LHCN-M2 (cell line): Measurements from ENCODE around the gene PLEKHH1. TPM values are rescaled to one million over a fixed set of nuclear protein-coding genes. Genes with fewer than 3 reads are reported as not detected.
"Not testable (repeated sequence)": the region's sequence is repeated elsewhere in the genome, so short reads cannot be mapped to it uniquely, and the experiment has no call there.

Experiments
- DNase-seq: peaks from one replicate; pipeline ENCODE4 v3.0.0-alpha.2; 2012; ENCODE audit warnings: low read depth
- total RNA-seq: library from RNA; depleted of rRNA; stranded (reverse); fragments of >200 nt; gene quantifications from 2 replicates; pipeline ENCODE4 v1.2.3, GENCODE V29; 2014

PLEKHH1 gene
- total RNA-seq, 1 experiment from 2014 or later: 0.06 TPM

GRCh38 chr14:67580336-67581171 is 47.5 kb downstream of the PLEKHH1 start:
- no peak for DNase-seq

GRCh38 chr14:67581643-67582042 is 48.6 kb downstream of the PLEKHH1 start:
- DNase-seq: no peak

- DNase-seq: no peak
Observed at GRCh38 chr14:67582061-67582460, 49.0 kb downstream of the PLEKHH1 start.

- peak; percentile 32 for DNase-seq
Observed at GRCh38 chr14:67583711-67584644, 50.9 kb downstream of the PLEKHH1 start.

- DNase-seq: no peak
Observed at GRCh38 chr14:67584978-67585377, 51.9 kb downstream of the PLEKHH1 start.

- no peak for DNase-seq
Observed at GRCh38 chr14:67586369-67586768, 53.3 kb downstream of the PLEKHH1 start.

- DNase-seq: no peak
Observed at GRCh38 chr14:67589204-67589770, 56.2 kb downstream of the PLEKHH1 start.

GRCh38 chr14:67593650-67594049 is 60.6 kb downstream of the PLEKHH1 start:
- not testable (repeated sequence) for DNase-seq

- no peak for DNase-seq
Observed at GRCh38 chr14:67595392-67595791, 62.3 kb downstream of the PLEKHH1 start.

- DNase-seq: peak; percentile 75
Observed at GRCh38 chr14:67599698-67600561, 66.8 kb downstream of the PLEKHH1 start, which contains the start of gene PIGH. TSS of gene PIGH (minus strand) at chr14:67600268. CDS start at chr14:67600203, 65 bp downstream.

- not testable (repeated sequence) for DNase-seq
Observed at GRCh38 chr14:67600562-67600974, 67.5 kb downstream of the PLEKHH1 start.

GRCh38 chr14:67602076-67602475 is 69.0 kb downstream of the PLEKHH1 start:
- DNase-seq: no peak

GRCh38 chr14:67602995-67603545 is 70.0 kb downstream of the PLEKHH1 start:
- no peak for DNase-seq

- no peak for DNase-seq
Observed at GRCh38 chr14:67607646-67608045, 74.6 kb downstream of the PLEKHH1 start.

- no peak for DNase-seq
Observed at GRCh38 chr14:67609642-67610310, 76.7 kb downstream of the PLEKHH1 start.

GRCh38 chr14:67610491-67610890 is 77.4 kb downstream of the PLEKHH1 start:
- DNase-seq: no peak

GRCh38 chr14:67618617-67619063 is 85.5 kb downstream of the PLEKHH1 start:
- DNase-seq: peak; percentile 75

GRCh38 chr14:67619446-67620216 is 86.5 kb downstream of the PLEKHH1 start, which contains the start of gene ARG2:
TSS of gene ARG2 (plus strand) at chr14:67619920. CDS start at chr14:67619978, 58 bp downstream.
- DNase-seq: peak; percentile 82

GRCh38 chr14:67620217-67620785 is 87.2 kb downstream of the PLEKHH1 start:
- no peak for DNase-seq
